Stimulated activated CD4-positive, alpha-beta T cell treated with anti-CD3 and anti-CD28 coated beads, Interleukin-1b, Interleukin-23, amount 100 ng/mL, for 1 hour (primary cell): ENCODE measurements around the gene ABCC10.
"Not testable (repeated sequence)": the region's sequence is repeated elsewhere in the genome, so short reads cannot be mapped to it uniquely, and the experiment has no call there.

ENCODE experiments used
- DNase-seq, 2 donors: peaks; one replicate each; pipeline ENCODE4 v3.0.0-alpha.2; 2020; ENCODE audit warnings: low read depth in 2 of 2

The ABCC10 gene

DNA sequence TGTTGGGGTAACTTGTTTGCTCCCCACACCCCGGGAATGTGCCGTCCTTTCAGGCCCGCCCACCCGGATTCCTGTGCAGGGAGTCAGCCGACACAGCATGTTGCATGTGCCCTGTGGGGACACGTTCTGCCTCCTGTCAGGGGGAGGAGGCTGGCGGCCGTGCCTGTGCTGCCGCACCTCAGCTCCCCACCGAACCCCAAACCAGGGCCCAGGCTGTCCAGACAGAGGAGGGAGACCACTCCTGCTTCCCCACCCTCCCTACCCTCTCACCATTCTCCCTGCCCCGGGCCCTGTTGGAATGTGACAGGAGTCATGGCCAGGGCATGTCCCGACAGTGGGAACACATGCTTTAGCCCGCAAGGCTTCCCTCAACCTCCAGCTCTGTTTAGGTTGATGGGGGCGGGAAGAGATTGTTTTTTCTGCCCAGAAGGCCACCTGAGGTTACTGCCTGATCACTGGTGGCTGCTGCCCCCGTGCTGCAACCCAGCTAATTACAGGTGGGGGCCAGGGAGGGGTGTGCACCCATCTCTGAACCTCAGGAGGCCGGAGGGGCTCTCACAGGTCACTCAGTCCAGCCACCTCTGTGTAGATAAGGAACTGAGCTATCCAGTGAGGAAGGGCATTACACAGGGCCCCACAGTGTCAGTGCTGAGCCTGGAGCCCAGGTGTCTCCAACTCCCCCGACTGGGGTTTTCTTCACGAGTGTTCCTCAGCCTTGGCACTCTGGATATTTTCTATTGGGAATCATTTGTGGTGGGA, 69.2 kb downstream of the ABCC10 start:
- DNase-seq, result no peak

- no peak for DNase-seq
Observed at GRCh38 chr6:43497129-43497396, 69.7 kb downstream of the ABCC10 start.

GRCh38 chr6:43497689-43498088, 70.3 kb downstream of the ABCC10 start:
- no peak for DNase-seq

GRCh38 chr6:43498291-43498690, 71.0 kb downstream of the ABCC10 start:
- DNase-seq, result not testable (repeated sequence)

DNA sequence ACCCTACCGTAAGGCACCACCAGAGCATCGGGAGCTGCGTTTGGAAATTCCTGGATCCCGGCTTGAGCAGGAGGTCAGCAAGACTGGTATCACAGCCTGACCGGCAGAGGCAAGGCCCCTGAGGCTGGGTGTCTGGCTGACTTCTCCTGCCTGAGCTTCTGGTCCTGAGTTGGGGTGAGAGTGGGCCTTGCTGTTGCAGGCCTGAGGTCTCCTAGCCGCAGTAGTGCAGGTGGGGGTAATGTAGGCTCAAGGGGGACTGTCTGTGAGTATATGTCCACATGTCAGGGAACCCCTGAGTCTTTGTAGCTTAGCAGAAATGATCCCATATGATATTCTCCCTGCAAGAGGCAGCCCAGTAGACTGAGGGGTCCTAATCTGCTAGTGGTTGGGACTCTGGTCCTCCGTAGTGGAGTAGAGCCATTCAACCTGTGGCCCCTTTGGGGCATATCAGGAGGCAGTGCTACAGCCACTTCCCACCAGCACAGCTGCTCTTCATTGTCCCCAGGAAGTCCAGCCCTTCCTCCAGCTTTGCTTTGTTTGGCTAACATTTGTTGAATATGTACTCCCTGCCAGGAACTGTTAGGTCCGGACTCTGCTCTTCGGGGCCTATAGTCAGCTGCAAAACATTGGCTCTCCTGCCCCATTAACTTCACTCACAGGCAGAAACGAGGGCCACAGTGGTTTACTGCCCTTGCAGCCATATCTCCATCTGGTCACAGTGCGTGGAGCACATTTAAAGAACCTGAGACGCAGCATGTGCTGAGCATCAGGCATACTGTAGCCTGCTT, 71.9 kb downstream of the ABCC10 start:
- DNase-seq, result no peak
